ENCODE results near the gene OR52W1.

Gene OR52W1, protein sequence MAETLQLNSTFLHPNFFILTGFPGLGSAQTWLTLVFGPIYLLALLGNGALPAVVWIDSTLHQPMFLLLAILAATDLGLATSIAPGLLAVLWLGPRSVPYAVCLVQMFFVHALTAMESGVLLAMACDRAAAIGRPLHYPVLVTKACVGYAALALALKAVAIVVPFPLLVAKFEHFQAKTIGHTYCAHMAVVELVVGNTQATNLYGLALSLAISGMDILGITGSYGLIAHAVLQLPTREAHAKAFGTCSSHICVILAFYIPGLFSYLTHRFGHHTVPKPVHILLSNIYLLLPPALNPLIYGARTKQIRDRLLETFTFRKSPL

DNA sequence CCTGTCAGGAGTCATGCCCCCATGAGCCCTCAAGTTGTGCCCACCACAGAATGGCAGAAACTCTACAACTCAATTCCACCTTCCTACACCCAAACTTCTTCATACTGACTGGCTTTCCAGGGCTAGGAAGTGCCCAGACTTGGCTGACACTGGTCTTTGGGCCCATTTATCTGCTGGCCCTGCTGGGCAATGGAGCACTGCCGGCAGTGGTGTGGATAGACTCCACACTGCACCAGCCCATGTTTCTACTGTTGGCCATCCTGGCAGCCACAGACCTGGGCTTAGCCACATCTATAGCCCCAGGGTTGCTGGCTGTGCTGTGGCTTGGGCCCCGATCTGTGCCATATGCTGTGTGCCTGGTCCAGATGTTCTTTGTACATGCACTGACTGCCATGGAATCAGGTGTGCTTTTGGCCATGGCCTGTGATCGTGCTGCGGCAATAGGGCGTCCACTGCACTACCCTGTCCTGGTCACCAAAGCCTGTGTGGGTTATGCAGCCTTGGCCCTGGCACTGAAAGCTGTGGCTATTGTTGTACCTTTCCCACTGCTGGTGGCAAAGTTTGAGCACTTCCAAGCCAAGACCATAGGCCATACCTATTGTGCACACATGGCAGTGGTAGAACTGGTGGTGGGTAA lies at the start of gene OR52W1:
Gene OR52W1, plus strand, starts transcription at position 51 of the 637 bp plus-strand sequence. Its CDS starts 0 bp downstream, at position 51.
- no peak for DNase-seq

DNA sequence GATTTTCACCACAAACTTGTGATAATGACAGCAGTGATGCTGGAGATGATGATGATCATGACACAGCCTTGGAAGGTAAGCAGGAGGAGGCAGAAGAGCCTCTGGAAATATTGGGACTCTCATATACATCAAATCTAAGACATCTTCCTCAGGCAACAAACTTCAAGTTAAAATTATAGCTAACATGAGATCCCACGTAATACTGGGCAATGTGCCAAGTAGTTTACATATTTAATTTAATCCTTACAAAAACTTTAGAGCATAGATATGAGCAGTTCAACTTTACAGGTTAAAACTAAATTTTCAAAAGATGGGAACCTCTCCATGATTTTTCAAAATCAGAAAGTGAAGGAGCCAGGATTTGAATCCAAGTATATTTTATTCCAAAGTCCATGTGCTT lies 47.9 kb upstream of the OR52W1 start:
- no peak for DNase-seq

GRCh38 chr11:6152126-6152525 lies 46.9 kb upstream of the OR52W1 start:
- no peak for DNase-seq

DNA sequence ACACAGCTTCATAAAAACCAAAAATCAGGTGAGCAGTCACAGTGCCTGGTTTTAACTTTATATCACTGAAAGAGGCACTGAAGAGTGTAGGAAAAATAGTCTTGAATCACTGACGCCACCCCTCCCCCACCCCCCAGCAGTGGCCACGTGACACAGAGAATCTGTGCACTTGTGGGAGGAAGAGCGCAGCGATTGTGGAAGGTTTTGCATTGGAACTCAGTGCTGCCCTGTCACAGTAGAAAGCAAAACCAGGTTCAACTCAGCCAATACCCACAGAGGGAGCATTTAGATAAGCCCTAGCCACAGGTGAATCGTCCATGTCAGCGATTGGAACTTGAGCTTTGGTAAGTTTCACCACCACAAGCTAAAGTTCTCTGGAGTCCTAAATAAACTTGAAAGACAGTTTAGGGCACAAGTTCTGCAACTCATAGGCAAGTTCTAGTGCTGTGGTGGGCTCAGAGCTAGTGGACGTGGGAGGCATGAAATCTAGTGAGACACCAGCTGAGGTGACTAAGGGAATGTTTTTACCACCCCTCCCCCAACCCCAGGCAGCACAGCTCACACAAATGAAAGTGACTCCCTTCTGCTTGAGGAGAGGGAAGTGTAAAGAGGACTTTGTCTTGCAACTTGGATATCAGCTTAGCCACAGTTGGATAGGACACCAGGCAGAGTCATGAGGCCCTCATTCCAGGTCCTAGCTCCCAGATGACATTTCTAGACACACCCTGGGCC lies 42.2 kb upstream of the OR52W1 start:
- no peak for DNase-seq

- DNase-seq, result no peak
Measured at GRCh38 chr11:6170226-6170625, 28.8 kb upstream of the OR52W1 start, which contains the start of gene OR52B2. TSS of gene OR52B2 (minus strand) at chr11:6170326. CDS start at chr11:6170326, 0 bp downstream.

DNA sequence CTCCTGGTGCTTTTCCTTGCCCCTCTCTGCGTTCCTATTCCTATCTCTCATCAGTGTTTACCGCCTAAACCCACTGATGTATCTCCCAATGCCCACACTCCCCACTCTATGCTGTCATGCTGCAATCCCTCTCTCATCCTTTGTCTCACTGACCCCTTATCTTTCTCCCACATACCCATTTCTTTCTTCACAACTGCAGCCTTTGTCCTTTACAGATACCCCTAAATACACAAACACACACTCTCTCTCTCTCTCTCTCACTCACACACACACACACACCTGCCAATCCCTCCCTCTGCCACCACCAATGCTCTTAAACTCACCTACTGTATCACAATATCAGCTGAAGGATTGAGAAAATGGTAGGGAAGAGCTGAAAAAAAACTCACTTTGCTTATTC lies 23.6 kb upstream of the OR52W1 start:
- no peak for DNase-seq

GRCh38 chr11:6191742-6192141 lies 7.3 kb upstream of the OR52W1 start:
- DNase-seq, result no peak

- no peak for DNase-seq
Measured at GRCh38 chr11:6194065-6194581, 4.9 kb upstream of the OR52W1 start.

DNA sequence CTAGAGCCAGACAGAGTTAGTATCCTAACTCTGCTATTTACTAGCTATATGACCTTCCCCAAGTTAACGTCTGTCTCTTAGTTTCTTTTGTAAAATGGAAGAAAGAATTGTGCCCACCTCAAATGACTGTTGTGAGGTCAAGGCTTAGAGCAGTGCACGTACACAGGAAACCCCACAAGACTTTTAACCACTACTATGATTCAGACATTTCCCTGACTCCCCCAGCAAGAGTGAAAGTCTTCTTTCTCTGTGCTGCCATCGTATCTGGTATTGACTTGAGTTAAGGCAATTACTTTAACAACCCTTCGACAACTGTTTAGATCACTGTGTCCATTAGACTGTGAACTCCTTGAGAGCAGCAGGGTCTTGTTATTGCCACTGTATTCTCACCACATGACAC lies 2.6 kb upstream of the OR52W1 start:
- no peak for DNase-seq

DNA sequence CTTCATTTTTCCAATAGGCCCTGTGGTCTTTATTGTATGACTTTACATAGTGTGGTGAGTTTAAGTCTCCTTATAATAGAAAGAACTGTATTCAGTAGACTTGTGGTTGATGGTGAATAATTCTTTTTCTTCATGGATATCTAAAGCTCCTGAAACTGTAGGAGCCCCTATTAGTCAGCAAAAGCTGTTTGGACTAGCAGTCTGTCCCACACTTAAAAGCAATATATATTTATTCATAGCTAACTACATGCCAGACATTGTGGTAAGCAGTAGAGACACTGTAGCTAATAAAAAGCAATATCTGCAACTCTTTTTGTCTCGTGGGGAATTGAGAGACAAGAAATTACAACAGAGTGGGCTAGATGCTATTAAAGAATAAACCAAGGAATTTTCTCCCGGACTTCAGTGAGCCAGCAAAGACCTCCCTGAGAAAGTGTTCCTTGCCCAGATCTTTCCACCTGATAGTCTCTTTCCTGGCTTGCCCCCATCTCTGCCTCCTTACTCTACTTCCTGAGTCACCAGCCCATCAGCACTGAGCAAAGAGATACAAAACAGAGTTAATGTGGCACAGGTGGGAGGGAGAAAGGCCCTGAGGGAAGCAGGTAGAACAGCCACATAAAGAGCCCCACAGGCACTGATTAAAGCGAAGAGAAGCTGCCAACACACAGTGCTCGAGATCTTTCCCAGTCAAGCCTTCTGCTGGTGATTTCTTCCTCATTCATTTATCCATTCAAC lies 1.4 kb upstream of the OR52W1 start:
- no peak for DNase-seq

GRCh38 chr11:6200975-6201374 lies 2.0 kb downstream of the OR52W1 start:
- DNase-seq, result no peak

DNA sequence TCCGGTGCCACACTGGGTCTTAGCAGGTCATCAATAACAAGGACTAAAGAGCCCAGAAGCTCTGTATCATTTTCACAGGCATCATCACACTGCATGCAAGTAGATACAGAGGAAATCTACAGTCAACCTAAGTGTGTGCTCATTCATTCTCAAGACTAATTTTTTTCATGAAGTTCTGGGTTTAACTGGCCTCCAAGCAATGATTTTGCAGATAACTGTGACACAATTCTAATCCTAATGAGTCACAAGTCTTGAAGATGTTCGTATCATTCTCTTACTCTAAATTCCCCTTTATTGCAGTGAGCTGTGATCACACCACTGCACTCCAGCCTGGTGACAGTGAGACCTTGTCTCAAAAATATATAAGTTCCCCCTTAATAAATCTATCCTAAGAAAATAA lies 2.5 kb downstream of the OR52W1 start:
- DNase-seq, result no peak

DNA sequence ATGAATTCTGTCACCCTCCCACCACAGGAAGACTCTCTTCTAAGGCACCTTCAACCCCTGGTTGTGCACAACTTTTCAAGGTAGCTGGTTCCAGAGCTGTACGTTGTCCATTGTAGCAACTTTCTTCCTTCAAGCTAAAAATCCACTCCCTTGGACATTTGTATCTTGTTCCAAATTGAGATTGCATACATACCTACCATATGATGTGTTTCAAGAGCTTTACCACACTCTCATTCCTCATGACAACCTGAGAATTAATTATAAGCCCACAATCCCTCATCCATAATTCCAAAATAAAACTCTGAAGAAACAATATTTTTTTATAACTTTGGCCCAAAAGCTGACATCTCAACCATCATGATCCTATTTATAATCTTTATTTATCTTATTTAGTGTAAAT lies 3.0 kb downstream of the OR52W1 start:
- no peak for DNase-seq

- DNase-seq, result no peak
Measured at GRCh38 chr11:6203327-6203726, 4.3 kb downstream of the OR52W1 start.

- no peak for DNase-seq
Measured at GRCh38 chr11:6204706-6205105, 5.7 kb downstream of the OR52W1 start.

- no peak for DNase-seq
Measured at GRCh38 chr11:6205366-6205765, 6.3 kb downstream of the OR52W1 start, which contains the start of gene C11orf42. TSS of gene C11orf42 (plus strand) at chr11:6205557. CDS start at chr11:6205616, 59 bp downstream.

GRCh38 chr11:6206456-6207180 lies 7.6 kb downstream of the OR52W1 start:
- DNase-seq, result no peak

DNA sequence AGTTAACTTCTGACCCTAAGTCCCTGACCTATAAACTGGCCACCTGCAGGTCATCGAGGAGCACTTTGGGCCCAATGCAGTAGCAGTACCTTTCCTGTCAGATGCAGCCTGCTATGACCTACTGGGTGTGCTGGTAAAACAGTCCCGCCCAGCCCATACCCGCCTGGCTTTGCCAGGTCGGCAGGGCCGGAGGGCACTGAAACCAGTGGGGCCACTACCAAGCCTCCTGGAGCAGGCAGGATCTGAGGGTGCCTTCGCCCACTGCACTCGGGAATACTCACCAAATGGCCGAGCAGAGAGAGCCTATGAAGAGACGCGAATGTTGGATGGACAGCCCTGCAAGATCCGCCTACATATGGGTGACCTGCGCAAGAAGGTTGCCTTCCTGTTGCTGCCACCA lies 10.8 kb downstream of the OR52W1 start:
- no peak for DNase-seq

DNA sequence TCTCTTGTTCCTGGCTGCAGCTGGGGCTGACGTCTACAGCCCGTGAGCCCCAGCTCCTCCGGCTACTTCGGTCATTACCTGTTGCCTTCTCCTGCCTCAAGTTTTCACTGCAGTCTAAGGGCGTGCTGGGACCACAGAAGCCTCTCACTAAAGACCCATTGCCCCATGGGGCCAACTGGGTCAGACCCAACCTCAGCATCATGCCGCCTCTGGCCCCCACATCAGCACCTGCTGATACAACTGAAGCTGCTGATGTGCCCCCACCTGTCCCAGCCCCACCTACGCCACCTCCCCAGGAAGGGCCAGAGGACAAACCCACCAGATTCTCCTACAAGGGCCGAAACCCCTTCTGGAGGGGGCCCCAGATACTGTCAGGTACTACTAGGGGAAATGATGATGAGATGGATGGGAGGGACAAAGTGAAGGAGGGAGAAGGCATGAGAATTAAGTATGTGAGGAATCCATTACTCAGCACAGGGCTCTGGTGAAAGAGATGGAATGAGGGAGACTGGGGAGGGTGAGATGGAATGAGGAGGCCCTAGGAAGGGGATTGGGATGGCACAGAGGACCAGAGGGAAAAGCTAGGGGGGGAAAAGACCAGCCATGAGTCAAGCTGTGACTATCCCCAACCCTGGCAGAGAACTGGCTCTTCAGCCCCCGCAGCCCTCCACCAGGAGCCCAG lies 11.4 kb downstream of the OR52W1 start:
- no peak for DNase-seq

GRCh38 chr11:6214530-6214929 lies 15.5 kb downstream of the OR52W1 start:
- DNase-seq, result no peak

- no peak for DNase-seq
Measured at GRCh38 chr11:6216501-6216900, 17.5 kb downstream of the OR52W1 start.

DNA sequence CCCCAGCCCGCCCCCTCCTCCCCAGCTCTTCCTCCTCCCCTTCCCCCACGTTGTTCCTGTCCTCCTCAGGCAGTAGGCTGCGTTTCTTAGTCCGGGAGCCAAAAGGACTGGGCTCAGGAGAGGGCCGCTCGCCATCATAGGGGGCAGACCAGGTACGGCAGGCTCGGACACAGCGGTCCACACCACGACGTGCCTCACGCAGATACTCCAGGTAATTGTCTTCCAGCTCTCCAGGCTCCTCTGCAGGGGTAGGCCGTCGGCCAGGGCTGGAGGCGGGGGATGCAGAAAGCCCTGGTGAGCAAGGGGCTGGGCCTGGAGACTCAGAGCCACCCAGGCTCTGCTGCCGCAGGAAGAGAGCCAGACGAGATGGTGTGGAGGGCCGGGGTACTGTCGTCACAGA lies 18.7 kb downstream of the OR52W1 start:
- no peak for DNase-seq
